Activated T-cell treated with anti-CD3 and anti-CD28 coated beads, Interleukin-2, amount 50 U/mL, for 4 hours (primary cell): ENCODE data around the gene ADCYAP1R1. TPM values are rescaled to one million over a fixed set of nuclear protein-coding genes. Genes with fewer than 3 reads are reported as not detected.

Experiments
- ATAC-seq, 2 donors: fragments of 200-7000 bp; cut with Tn5 transposase; one replicate each; pipeline ENCODE4 v1.10.0; 2021
- DNase-seq: peaks from one replicate; pipeline ENCODE4 v3.0.0-alpha.2; 2020
- H3K27me3 Mint-ChIP-seq: one replicate; pipeline ENCODE4 v1.8.0; 2021; ENCODE audit warnings: low read depth, mixed read lengths
- H3K36me3 Mint-ChIP-seq: one replicate; pipeline ENCODE4 v1.8.0; 2022; ENCODE audit warnings: mixed read lengths; ENCODE audit not compliant: insufficient read depth
- H3K4me1 Mint-ChIP-seq: one replicate; pipeline ENCODE4 v1.8.0; 2021; ENCODE audit warnings: low read depth, mixed read lengths
- H3K4me3 Mint-ChIP-seq: one replicate; pipeline ENCODE4 v1.8.0; 2021; ENCODE audit warnings: mild to moderate bottlenecking, moderate library complexity, mixed read lengths
- H3K9me3 Mint-ChIP-seq: one replicate; pipeline ENCODE4 v1.8.0; 2021; ENCODE audit warnings: mixed read lengths
- total RNA-seq, 3 donors: library from RNA; stranded (reverse); gene quantifications; one replicate each; pipeline ENCODE4 v1.2.1, GENCODE V29; 2021

The ADCYAP1R1 gene
- total RNA-seq, 3 donors from 2014 or later: not detected

DNA sequence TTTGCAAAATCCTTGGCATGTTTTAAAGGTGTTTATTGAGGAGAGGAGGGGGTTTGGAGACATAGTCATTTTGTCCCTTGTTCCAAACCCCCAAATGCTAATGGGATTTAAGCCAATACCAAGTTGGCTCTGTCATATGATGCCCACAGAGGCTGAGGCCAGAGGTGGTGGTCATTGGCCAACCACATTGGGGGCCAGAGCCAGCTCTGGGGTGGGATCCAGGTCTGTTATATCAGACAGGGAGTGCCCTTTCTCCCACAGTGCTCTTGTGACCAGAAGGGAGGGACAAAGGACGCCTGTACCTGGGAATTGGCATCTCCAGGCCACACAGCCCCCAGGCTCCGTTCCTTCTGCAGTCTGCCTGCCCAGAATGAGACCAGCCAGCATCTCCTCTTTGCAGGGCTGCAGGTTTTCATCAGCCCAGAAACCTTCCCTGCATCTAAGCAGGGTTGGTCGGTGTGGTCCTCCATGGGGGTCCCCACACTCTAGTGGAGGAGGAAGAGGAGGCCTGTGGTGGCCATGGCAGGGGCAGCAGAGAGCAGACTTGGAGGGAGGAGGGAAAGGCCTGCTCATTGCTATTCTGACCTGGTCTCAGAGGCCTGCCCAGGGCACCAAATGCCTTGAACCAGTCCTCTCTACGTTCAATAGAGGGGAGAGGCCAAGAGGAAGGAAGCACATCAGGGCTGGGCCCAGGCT, 17.9 kb downstream of the ADCYAP1R1 start:
- no peaks in the 10 kb centered on the region for H3K9me3 Mint-ChIP-seq
- ATAC-seq: no peak
- no peaks in the 10 kb centered on the region for H3K27me3 Mint-ChIP-seq
- no peaks in the 10 kb centered on the region for H3K36me3 Mint-ChIP-seq
- H3K4me1 Mint-ChIP-seq: no peaks in the 10 kb centered on the region
- H3K4me3 Mint-ChIP-seq: no peak overlapping the region
- no peak for DNase-seq

DNA sequence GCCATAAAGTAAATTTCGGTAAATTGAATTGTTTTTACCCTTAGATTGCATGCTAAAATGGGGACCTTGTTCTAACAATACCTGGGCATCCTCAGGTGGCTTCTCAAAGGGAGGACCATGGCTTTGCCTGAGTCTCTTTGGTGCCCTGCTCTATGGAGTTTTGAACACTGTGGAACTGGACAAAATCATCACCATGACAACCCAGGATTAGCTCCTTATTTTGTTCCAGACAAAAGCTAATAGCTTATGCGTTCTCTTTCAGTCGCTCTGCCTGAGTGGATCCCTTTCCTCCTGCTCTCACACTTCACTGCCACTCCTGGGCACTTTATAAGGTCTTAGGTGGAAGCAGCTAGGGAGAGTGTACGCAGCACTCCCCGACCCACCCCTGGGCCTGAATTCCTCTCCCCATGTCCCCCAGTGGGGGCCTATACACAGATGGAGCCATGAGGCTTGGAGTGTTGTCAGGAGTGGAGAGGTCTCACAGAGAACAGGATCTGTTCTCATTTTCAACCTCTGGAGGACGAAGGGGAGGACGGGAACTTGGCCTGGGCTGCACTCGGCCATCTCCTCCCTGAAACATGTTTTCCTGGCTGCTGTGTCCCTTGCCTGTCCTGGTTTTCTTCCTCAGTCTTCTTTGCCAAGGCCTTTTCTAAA, 19.0 kb downstream of the ADCYAP1R1 start:
- H3K4me1 Mint-ChIP-seq: no peaks in the 10 kb centered on the region
- no peaks in the 10 kb centered on the region for H3K27me3 Mint-ChIP-seq
- ATAC-seq: no peak
- no peaks in the 10 kb centered on the region for H3K9me3 Mint-ChIP-seq
- no peak overlapping the region for H3K4me3 Mint-ChIP-seq
- no peak for DNase-seq
- H3K36me3 Mint-ChIP-seq: no peaks in the 10 kb centered on the region

DNA sequence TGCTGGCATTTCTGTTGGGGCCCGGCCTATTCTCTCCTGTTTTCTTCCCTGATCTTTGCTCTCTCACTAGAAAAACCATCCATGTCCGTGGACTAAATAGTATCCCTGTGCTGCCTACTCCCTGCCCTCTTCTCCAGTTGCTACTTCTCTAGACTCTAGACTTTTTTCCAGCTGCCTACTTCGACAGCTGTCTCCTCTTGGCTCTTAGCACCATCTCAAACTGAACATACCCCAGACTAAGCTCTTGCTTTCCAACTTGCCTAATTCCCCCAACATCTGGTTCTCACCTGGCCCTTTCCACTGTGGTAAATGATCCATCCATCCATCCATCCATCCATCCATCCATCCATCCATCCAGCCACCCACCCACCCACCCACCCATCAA, 19.5 kb downstream of the ADCYAP1R1 start:
- DNase-seq: no peak
- no peaks in the 10 kb centered on the region for H3K36me3 Mint-ChIP-seq
- H3K4me3 Mint-ChIP-seq: no peak overlapping the region
- ATAC-seq: no peak
- no peaks in the 10 kb centered on the region for H3K4me1 Mint-ChIP-seq
- H3K27me3 Mint-ChIP-seq: no peaks in the 10 kb centered on the region
- no peaks in the 10 kb centered on the region for H3K9me3 Mint-ChIP-seq

DNA sequence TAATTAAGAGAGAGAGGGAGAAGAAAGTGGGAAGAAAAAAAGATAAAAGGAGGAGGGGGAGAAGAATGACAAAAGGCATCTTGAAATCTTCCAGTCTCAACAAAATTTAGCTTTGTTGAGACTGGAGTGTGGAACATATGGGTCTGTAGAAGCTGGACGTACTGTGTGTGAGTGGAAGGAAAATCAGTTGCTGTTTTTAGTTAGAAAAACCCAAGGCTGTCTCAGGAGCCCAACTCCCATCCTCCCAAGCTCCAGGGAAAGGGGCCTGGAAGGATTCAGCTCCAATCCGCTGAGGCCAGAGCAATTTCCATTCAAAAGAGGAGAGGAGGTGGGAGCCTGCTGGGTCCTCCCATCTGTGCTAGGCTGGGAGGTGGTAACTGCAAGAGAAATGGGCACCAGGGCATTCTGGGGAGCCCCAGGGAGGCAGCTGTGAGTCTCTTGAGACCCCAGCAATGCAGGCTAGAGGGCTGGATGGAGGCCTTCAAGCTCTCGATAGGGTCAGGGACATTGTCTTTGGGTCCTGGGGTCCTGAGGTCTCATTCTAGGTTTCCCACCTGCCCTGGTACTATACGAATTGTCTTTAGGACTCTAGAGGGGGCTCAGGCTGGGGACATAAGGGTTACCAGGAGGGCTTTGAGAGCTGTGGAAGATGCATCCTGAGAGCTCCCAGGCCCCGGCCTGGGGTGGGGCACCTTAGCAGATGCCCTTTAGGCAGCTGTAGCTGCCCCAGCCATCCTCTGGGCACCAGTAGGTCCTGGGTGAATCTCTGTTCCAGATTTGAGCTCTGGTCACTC, 21.4 kb downstream of the ADCYAP1R1 start:
- H3K36me3 Mint-ChIP-seq: no peaks in the 10 kb centered on the region
- ATAC-seq (no peak), DNase-seq (no peak)
- H3K27me3 Mint-ChIP-seq: no peaks in the 10 kb centered on the region
- H3K9me3 Mint-ChIP-seq: no peaks in the 10 kb centered on the region
- H3K4me3 Mint-ChIP-seq: no peak overlapping the region
- H3K4me1 Mint-ChIP-seq: no peaks in the 10 kb centered on the region

DNA sequence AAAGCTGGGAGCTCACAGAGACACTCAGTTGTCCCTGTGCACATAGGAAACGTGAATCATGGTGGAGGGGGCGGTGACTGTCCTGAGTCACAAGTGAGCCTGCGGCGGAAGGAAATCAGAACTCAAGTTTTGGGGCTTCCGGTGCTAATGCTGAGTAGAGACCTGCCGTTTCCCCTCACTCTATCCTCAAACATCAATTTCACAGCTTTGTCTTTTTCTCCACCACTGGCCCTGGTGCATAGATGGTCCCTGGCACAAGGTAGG, 21.9 kb downstream of the ADCYAP1R1 start:
- no peak overlapping the region for H3K4me3 Mint-ChIP-seq
- no peaks in the 10 kb centered on the region for H3K27me3 Mint-ChIP-seq
- no peak for DNase-seq
- ATAC-seq: no peak
- no peaks in the 10 kb centered on the region for H3K4me1 Mint-ChIP-seq
- H3K36me3 Mint-ChIP-seq: no peaks in the 10 kb centered on the region
- H3K9me3 Mint-ChIP-seq: no peaks in the 10 kb centered on the region

DNA sequence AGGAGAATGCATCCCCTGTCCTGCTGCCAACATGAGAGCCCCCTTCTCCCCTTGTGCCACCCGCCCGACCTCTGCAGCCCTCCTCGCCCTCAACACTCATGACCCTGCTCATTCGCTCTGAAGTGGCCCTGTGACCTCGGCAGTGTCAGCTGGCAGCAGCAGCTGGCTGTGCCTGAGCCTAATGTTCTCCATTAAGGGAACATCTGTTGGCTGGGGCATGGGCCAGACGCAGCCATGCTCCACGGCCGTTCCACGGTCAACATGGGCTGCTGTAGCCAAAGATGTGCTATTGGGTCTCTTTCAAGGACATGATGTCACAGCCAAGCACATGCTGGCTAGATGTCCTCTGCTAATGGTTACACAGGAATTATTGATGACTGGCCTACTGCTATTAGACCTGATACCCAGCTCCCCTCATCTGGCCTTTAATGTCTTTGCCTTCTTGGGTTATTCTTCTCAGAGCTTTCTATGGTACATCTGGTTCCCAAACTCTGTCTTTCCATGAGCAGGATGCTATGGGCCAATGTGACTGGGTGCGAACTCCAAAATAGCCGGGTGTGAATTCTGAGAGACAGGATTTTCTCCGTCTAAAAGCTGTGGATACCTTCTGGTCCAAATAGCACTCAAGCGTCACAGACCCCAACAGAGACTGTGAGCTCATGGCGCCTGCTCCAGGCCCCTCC, 22.4 kb downstream of the ADCYAP1R1 start:
- Mint-ChIP-seq H3K27me3 (no peaks in the 10 kb centered on the region), H3K4me1 (no peaks in the 10 kb centered on the region), H3K4me3 (no peak overlapping the region), H3K36me3 (no peaks in the 10 kb centered on the region), H3K9me3 (no peaks in the 10 kb centered on the region)
- DNase-seq: no peak
- ATAC-seq: no peak

DNA sequence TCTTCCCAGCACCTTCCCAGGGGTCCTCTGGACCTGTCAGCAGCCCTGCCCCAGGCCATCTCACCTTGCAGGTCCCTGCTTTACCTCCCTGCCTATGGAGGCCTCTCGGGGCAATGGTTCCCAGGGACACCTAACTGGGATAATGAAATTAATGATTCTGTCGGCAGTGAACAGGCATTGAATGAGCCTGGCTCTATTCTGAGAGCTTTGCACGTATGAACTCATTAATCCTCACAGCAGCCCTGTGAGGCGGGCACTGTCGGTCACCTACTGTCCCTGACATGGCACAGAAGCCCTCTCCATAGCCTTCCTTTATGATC, 22.9 kb downstream of the ADCYAP1R1 start:
- Mint-ChIP-seq H3K9me3 (no peaks in the 10 kb centered on the region), H3K4me3 (no peak overlapping the region), H3K27me3 (no peaks in the 10 kb centered on the region), H3K36me3 (no peaks in the 10 kb centered on the region), H3K4me1 (no peaks in the 10 kb centered on the region)
- no peak for DNase-seq
- no peak for ATAC-seq

DNA sequence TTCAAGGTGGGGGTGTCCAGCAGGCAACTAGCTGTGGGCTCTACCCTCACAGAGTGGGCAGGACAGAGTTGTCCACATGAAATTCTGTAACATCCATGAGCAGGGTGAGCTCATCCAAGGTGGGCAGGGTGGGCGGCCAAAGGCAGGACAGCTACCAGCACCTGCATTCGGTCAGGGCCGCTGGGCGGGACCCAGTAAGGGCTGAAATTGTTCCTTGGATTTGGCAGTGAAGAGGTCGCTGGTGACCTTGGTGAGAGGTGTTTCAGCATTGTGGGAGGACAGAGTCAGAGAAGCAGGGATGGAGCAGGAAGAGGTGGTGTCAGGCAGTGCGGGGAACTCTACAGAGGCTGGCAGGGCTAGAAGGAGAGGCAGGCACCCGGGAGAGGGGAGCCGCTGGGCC, 23.9 kb downstream of the ADCYAP1R1 start:
- Mint-ChIP-seq H3K36me3 (no peaks in the 10 kb centered on the region), H3K9me3 (no peaks in the 10 kb centered on the region), H3K4me3 (no peak overlapping the region), H3K4me1 (no peaks in the 10 kb centered on the region), H3K27me3 (peaks cover 2% of the 10 kb centered on the region)
- ATAC-seq (no peak), DNase-seq (no peak)

DNA sequence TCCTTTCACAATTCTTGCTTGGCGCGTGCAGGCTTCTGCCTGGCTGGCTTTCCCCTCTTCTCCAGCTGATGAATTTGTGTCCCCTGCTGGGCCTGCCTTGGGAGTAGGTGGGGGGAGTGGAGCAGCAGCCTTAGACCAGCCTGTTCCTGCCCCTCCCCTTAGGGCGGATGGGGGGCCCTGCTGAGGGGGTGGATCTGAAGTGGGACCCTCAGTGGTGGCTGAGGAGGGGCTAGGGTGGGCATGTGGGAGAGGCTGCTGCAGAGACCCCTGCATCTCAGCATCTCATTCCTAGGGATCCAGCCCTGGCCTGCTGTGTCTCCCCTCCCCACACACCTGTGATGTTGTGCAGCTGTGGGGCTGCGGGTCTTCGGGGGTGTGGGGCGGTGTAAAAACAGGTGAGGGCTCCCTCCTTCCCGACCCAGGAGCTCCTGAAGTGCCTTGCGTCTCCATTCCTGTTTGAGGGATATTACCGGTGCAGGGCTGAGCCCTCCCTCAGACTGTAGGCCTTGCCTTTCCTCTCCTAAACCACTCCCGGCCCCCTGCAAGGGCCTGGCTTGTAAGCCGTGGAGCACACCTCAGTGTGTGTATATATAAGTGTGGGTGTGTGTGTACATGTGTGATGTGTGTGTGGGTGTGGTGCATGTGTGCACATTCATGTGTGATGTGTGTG, 24.7 kb downstream of the ADCYAP1R1 start:
- no peak for DNase-seq
- Mint-ChIP-seq H3K36me3 (no peaks in the 10 kb centered on the region), H3K27me3 (peaks cover 6% of the 10 kb centered on the region), H3K4me3 (no peak overlapping the region), H3K4me1 (no peaks in the 10 kb centered on the region), H3K9me3 (no peaks in the 10 kb centered on the region)
- no peak for ATAC-seq

DNA sequence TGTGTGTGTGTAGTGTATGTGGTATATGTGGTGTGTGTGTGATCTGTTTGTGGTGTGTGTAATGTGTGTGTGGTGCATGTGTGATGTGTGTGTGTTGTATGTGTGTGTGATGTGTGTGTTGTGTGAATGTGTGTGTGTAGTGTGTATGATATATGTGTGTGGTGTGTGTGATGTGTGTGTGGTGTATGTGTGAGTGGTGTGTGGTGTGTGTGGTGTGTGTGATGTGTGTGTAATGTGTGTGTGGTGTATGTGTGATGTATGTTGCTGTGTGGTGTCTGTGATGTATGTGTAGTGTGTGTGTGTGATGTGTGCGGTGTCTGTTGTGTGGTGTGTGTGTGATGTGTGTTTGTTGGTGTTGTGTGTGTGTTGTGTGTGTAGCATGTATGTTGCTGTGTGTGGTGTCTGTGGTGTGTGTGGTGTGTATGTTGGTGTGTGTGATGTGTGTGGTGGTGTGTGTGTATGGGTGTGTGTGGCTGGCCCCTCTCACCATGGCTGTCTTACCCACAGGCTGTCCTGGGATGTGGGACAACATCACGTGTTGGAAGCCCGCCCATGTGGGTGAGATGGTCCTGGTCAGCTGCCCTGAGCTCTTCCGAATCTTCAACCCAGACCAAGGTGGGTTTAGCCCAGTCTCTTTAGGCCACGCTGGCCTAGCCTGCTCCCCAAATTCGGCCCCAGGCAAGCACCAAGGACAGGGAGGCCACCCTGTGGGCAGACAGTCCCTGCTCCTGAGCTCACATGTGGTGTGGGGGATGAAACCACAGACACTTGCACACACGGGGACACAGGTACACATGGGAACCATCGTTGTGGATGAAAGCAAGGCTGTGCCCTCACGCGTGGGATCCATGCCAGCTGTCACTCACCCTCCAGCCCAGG, 25.6 kb downstream of the ADCYAP1R1 start:
- no peaks in the 10 kb centered on the region for H3K9me3 Mint-ChIP-seq
- no peak for DNase-seq
- H3K4me3 Mint-ChIP-seq: no peak overlapping the region
- ATAC-seq: no peak
- H3K36me3 Mint-ChIP-seq: no peaks in the 10 kb centered on the region
- H3K27me3 Mint-ChIP-seq: peaks cover 7% of the 10 kb centered on the region
- H3K4me1 Mint-ChIP-seq: no peaks in the 10 kb centered on the region

DNA sequence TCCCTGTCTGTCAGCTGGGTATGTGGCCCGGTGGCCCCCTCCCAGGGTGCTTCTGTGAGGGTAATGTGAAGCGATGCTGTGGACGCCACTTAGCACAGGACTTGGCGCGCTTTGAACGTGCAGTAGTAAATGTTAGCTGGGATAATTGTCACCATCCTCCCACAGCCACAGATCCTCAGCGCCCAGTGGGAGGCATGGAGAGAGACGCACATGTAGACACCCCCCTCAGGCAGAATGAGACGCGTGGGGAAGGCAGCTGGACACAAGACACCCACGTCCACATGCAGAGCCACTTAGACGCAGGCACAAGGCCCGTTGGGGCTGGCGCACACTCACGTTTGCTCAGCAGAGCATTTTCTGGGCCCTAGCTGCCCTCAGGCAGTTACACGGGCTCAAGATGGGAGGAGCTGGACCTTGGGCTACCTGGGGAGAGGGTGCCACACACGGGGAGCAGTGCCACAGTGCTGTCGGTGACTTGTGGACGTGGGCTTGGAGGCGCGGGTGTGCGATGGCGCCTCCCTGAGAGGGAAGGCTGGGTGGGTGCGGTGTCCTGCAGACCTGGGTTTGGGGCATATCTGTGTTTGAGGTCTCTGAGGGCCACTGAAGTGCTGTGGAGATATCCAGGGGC, 26.4 kb downstream of the ADCYAP1R1 start:
- H3K4me3 Mint-ChIP-seq: no peak overlapping the region
- H3K4me1 Mint-ChIP-seq: no peaks in the 10 kb centered on the region
- H3K36me3 Mint-ChIP-seq: no peaks in the 10 kb centered on the region
- H3K9me3 Mint-ChIP-seq: no peaks in the 10 kb centered on the region
- H3K27me3 Mint-ChIP-seq: peaks cover 7% of the 10 kb centered on the region
- ATAC-seq (no peak), DNase-seq (no peak)

DNA sequence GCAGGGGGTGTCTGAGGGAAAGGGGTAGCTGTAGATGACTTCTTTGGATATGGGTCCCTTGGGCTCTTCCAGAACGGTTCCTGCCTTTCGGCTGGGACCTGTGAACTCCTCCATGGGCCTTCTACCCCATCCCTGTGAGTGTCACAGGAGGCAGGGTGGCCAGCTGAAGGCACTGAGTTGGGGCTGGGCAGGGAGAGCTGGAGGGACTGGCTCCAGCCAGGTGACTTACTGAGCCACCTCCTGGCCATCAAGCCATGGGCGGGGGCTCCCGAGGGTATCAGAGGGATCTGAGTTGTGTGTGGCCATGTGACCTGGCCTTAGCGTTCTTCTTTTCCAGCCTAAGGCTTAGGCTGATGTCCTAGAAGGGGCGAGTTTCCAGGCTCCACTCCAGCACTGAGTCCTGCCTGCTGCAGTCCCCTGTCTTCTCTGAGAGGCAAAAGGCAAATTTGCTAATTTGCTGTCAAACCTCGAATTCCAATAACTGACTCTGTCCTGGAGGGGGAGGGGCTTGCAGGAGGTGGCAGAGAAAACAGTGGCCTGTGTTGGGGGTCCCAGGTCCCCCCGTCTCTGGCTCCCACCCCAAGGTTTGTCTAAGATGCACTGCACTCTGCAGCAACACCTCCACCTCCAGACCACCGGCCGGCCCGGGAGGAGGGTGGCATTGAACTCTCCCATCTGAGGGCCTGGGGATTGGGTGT, 27.2 kb downstream of the ADCYAP1R1 start:
- no peaks in the 10 kb centered on the region for H3K9me3 Mint-ChIP-seq
- no peak for DNase-seq
- ATAC-seq: no peak
- no peak overlapping the region for H3K4me3 Mint-ChIP-seq
- no peaks in the 10 kb centered on the region for H3K4me1 Mint-ChIP-seq
- no peaks in the 10 kb centered on the region for H3K36me3 Mint-ChIP-seq
- peaks cover 7% of the 10 kb centered on the region for H3K27me3 Mint-ChIP-seq
